ENCODE measurements around the gene KCTD2.

DNA sequence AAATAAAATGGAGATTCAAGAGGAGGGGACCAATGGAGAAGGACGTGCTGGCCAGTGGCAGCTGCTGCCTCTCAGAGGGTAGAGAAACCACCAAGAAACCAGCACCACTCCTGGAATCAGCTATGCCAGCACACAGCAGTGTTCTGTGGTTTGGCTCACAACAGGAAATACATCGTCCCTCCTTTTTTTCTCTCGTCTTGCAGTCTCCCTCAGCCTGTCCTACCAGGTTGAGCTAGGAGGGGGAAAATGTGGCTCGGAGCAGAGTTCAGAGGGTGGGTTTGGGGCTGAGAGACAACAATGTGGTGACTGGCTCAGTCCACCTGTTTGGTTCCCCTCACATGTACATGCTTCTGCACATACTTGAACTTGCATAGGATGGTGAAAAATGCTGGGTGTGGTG is 20.8 kb downstream of the KCTD2 start:
- TF ChIP-seq CTCF (IDR thresholded peaks at IDR 0.05; ENCODE audit: low read depth, low read length, poor library complexity, severe bottlenecking) (no peak), EZH2phosphoT487 (IDR thresholded peaks at IDR 0.05; ENCODE audit: borderline replicate concordance, low read length) (no peak)

Measured in DOHH2 (cell line).